PC-3 (cell line): Measurements from ENCODE around the gene PLCL1. TPM values are rescaled to one million over a fixed set of nuclear protein-coding genes. Genes with fewer than 3 reads are reported as not detected.

Experiments used
- ATAC-seq: fragments of 200-7000 bp; cut with Tn5 transposase; 2 replicates; pipeline ENCODE4 v1.9.1; 2020; ENCODE audit warnings: mild to moderate bottlenecking, moderate library complexity
- BruUV-seq: library from RNA; stranded (reverse); fragments of 400-500 nt; replicated peaks from 2 replicates; lab custom pipeline; 2021; lab: Mats Ljungman, UMichigan
- CTCF ChIA-PET: fragments of 300-600 bp; sonication (Branson Sonifier 250); formaldehyde crosslinking; loops from one replicate; lab custom pipeline; 2022; ENCODE audit warnings: antibody characterized with exemption; lab: Charles Lee
- POLR2A ChIA-PET: fragments of 300-600 bp; sonication (Branson Sonifier 250); formaldehyde crosslinking; loops from one replicate; lab custom pipeline; 2022; ENCODE audit warnings: antibody characterized with exemption; ENCODE audit not compliant: unreplicated experiment; lab: Charles Lee
- DNase-seq: peaks from one replicate; pipeline ENCODE4 v3.0.0-alpha.2; 2015
- H2AFZ ChIP-seq: fragments of 300-600 bp; sonication (generic); 2 replicates; pipeline ENCODE4 v1.6.0; 2016; ENCODE audit warnings: antibody characterized with exemption, low read length
- H3F3A ChIP-seq: fragments of 300-600 bp; sonication (generic); one replicate; pipeline ENCODE4 v1.6.0; 2017; ENCODE audit warnings: antibody characterized with exemption, low read length, control low read depth, mild to moderate bottlenecking; ENCODE audit not compliant: unreplicated experiment
- H3K27ac ChIP-seq: fragments of 300-600 bp; sonication (generic); 2 replicates; pipeline ENCODE4 v1.5.1; 2016; ENCODE audit warnings: mild to moderate bottlenecking, low read length
- H3K27me3 ChIP-seq: fragments of 300-600 bp; sonication (generic); 2 replicates; pipeline ENCODE4 v1.6.1; 2016; ENCODE audit warnings: low read length, mixed read lengths
- H3K36me3 ChIP-seq: fragments of 300-600 bp; sonication (generic); 2 replicates; pipeline ENCODE4 v1.6.1; 2016; ENCODE audit warnings: low read depth, mixed run types, low read length, mixed read lengths
- H3K4me1 ChIP-seq: fragments of 300-600 bp; sonication (generic); 2 replicates; pipeline ENCODE4 v1.5.1; 2016; ENCODE audit warnings: low read length; ENCODE audit not compliant: insufficient read depth
- H3K4me2 ChIP-seq: fragments of 300-600 bp; sonication (generic); 2 replicates; pipeline ENCODE4 v1.6.0; 2016; ENCODE audit warnings: low read length
- H3K4me3 ChIP-seq: fragments of 300-600 bp; sonication (generic); 2 replicates; pipeline ENCODE4 v1.5.1; 2016; ENCODE audit warnings: mild to moderate bottlenecking, low read length, mixed read lengths
- H3K79me2 ChIP-seq: fragments of 300-600 bp; sonication (generic); 2 replicates; pipeline ENCODE4 v1.6.1; 2017; ENCODE audit warnings: low read length, mixed read lengths
- H3K9ac ChIP-seq: fragments of 300-600 bp; sonication (generic); 2 replicates; pipeline ENCODE4 v1.6.0; 2016; ENCODE audit warnings: mild to moderate bottlenecking, low read length
- H3K9me2 ChIP-seq: fragments of 300-600 bp; sonication (generic); replicated peaks from 2 replicates; pipeline ENCODE4 v1.6.1; 2016; ENCODE audit warnings: mixed run types, low read length, mixed read lengths
- H3K9me3 ChIP-seq: fragments of 300-600 bp; sonication (generic); 2 replicates; pipeline ENCODE4 v1.6.1; 2016; ENCODE audit warnings: low read length, mixed read lengths
- H4K20me1 ChIP-seq: fragments of 300-600 bp; sonication (generic); 2 replicates; pipeline ENCODE4 v1.6.1; 2016; ENCODE audit warnings: low read length, mixed read lengths
- CTCF ChIP-seq: fragments of 300-600 bp; sonication (generic); conservative IDR thresholded peaks from 2 replicates; pipeline ENCODE4 v1.5.1; 2017; ENCODE audit warnings: antibody characterized with exemption, low read depth, mild to moderate bottlenecking, low read length
- EZH2 ChIP-seq: fragments of 300-600 bp; sonication (generic); IDR thresholded peaks from one replicate; pipeline ENCODE4 v1.6.1; 2017; ENCODE audit warnings: antibody characterized with exemption, mild to moderate bottlenecking, low read length; ENCODE audit not compliant: unreplicated experiment
- EZH2phosphoT487 ChIP-seq: fragments of 300-600 bp; sonication (generic); IDR thresholded peaks from 2 replicates; pipeline ENCODE4 v1.6.1; 2018; ENCODE audit warnings: mild to moderate bottlenecking, antibody characterized with exemption, low read length, borderline replicate concordance
- intact Hi-C: fragments of 100-400 bp; cut with micrococcal nuclease; formaldehyde crosslinking; loops from 2 replicates; pipeline ENCODE4 v1.9.0; 2023
- total RNA-seq: library from RNA; depleted of rRNA; stranded (reverse); fragments of >200 nt; gene quantifications from 2 replicates; pipeline ENCODE4 v1.2.3, GENCODE V29; 2014

The PLCL1 gene
- total RNA-seq, 1 experiment from 2014 or later = not detected

DNA sequence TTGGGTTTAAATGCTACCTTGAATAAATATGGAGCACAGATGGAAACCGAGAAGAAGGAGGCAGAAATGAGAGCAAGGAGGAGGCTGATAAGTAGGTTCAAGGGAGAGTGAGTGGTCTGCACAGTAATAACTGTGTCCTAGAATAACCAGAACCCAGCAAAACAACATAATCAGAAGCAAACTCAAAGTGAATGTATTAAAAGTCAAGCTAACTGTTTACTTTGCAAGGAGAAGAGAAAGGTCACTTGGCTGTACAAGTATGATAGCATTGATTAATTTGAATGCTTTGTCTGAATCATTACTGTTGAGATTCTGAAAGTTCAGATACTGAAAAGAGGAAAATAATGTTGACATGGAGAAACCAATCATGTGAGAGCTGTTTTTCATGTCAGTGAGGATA lies 258.8 kb downstream of the PLCL1 start:
- TF ChIP-seq EZH2 = no peak
- no peak for TF ChIP-seq EZH2phosphoT487
- TF ChIP-seq CTCF = no peak
- DNase-seq (no peak), ATAC-seq (no peak)
- intact Hi-C loops = no loop called here
- H3K27ac ChIP-seq = no peak overlapping the region
- H3K4me3 ChIP-seq = no peak overlapping the region
- no peaks in the 10 kb centered on the region for H3K9me3 ChIP-seq
- H3K4me2 ChIP-seq = no peak overlapping the region
- CTCF ChIA-PET = no interaction called here
- no peaks in the 10 kb centered on the region for H3K79me2 ChIP-seq
- H3K4me1 ChIP-seq = no peaks in the 10 kb centered on the region
- no peaks in the 10 kb centered on the region for H4K20me1 ChIP-seq
- no peaks in the 10 kb centered on the region for H3K27me3 ChIP-seq
- no peak overlapping the region for H3K9ac ChIP-seq
- H3K36me3 ChIP-seq = no peaks in the 10 kb centered on the region
- POLR2A ChIA-PET = no interaction called here
- H2AFZ ChIP-seq = no peak overlapping the region
- no TSS peak for BruUV-seq
- H3F3A ChIP-seq = no peaks in the 10 kb centered on the region
- no peaks in the 10 kb centered on the region for H3K9me2 ChIP-seq

DNA sequence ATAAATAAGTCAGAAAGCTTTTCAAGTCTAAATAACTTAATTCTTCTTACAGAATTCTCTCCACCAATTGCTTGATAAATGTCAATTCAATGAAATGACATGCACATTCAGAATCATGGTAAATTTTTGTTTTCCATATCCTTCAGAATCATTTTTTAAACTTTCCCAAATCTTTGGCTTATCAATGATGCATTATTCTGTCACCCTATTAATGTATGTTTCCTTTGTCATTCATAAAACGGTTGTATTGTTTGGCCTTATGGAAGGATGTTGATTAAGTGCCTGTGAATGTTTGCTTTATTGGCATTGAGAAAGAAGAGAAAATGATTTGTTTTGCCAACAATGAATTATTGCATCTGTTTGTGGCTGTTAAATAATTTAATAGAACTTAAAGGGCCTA lies 260.9 kb downstream of the PLCL1 start:
- Histone ChIP-seq H3K9me2 (no peaks in the 10 kb centered on the region), H3K79me2 (no peaks in the 10 kb centered on the region), H3F3A (no peaks in the 10 kb centered on the region), H3K27me3 (no peaks in the 10 kb centered on the region), H3K9ac (no peak overlapping the region), H3K4me2 (no peak overlapping the region), H4K20me1 (no peaks in the 10 kb centered on the region), H3K4me1 (no peaks in the 10 kb centered on the region), H3K4me3 (no peak overlapping the region), H3K9me3 (no peaks in the 10 kb centered on the region), H3K36me3 (no peaks in the 10 kb centered on the region), H2AFZ (no peak overlapping the region), H3K27ac (no peak overlapping the region)
- BruUV-seq = no TSS peak
- TF ChIP-seq EZH2phosphoT487 = no peak
- no peak for TF ChIP-seq CTCF
- no peak for TF ChIP-seq EZH2
- DNase-seq = no peak
- ChIA-PET POLR2A (interaction anchor here (0.7 kb wide), 1 partner anchor 10 kb away, joined by 4 read pairs; no protein-coding TSS in a partner anchor), CTCF (no interaction called here)
- ATAC-seq = no peak
- intact Hi-C loops = no loop called here

- no TSS peak for BruUV-seq
- no peaks in the 10 kb centered on the region for H3K79me2 ChIP-seq
- no peaks in the 10 kb centered on the region for H4K20me1 ChIP-seq
- no peak overlapping the region for H2AFZ ChIP-seq
- H3K4me2 ChIP-seq = no peak overlapping the region
- H3K4me3 ChIP-seq = no peak overlapping the region
- DNase-seq = no peak
- no peak overlapping the region for H3K27ac ChIP-seq
- no peaks in the 10 kb centered on the region for H3K27me3 ChIP-seq
- TF ChIP-seq EZH2phosphoT487 = no peak
- TF ChIP-seq CTCF = no peak
- TF ChIP-seq EZH2 = no peak
- no peaks in the 10 kb centered on the region for H3K9me2 ChIP-seq
- no peaks in the 10 kb centered on the region for H3F3A ChIP-seq
- ATAC-seq = no peak
- ChIA-PET CTCF (no interaction called here), POLR2A (no interaction called here)
- H3K36me3 ChIP-seq = no peaks in the 10 kb centered on the region
- intact Hi-C loops = no loop called here
- H3K9me3 ChIP-seq = no peaks in the 10 kb centered on the region
- no peaks in the 10 kb centered on the region for H3K4me1 ChIP-seq
- no peak overlapping the region for H3K9ac ChIP-seq
Measured at GRCh38 chr2:198066597-198066996, 262.2 kb downstream of the PLCL1 start.
